ENCODE measurements around the gene KCNQ4. TPM values are rescaled to one million over a fixed set of nuclear protein-coding genes. Genes with fewer than 3 reads are reported as not detected.

Gene KCNQ4
- polyA plus RNA-seq, 3 donors, result 0.13 TPM; not detected in 2

GRCh38 chr1:40794974-40795715 lies 11.6 kb downstream of the KCNQ4 start:
- intact Hi-C loops (cut with micrococcal nuclease), result no loop called here
- no peaks in the 10 kb centered on the region for H3K9me3 Mint-ChIP-seq
- Histone ChIP-seq H3K79me2 (ENCODE audit: insufficient read depth, low read length) (no peaks in the 10 kb centered on the region), H3K36me3 (replicated peaks in 1 of 2; ENCODE audit: control insufficient read depth in 1 of 2, insufficient read depth in 2 of 2, low read length in 2 of 2) (no peaks in the 10 kb centered on the region), H3K4me2 (replicated peaks; ENCODE audit: extremely low read depth, low read length, poor library complexity, severe bottlenecking) (no peak overlapping the region), H3K27me3 (ENCODE audit: control insufficient read depth in 2 of 2, insufficient read depth in 2 of 2, low read length in 2 of 2) (no peaks in the 10 kb centered on the region), H3K9ac (ENCODE audit: insufficient read depth, low read length, poor library complexity, severe bottlenecking) (no peak overlapping the region), H3K27ac (ENCODE audit: low read depth in 1 of 2, low read length in 2 of 2) (no peak overlapping the region), H3K4me1 (ENCODE audit: control insufficient read depth in 1 of 2, insufficient read depth in 2 of 2, low read length in 2 of 2) (peaks cover 6 to 10% of the 10 kb centered on the region in 2 donors), H2AFZ (ENCODE audit: insufficient read depth, low read depth, low read length, poor library complexity, severe bottlenecking) (no peak overlapping the region), H3K9me3 (replicated peaks in 1 of 2; ENCODE audit: control insufficient read depth in 1 of 2, insufficient read depth in 1 of 2, low read length in 2 of 2) (no peaks in the 10 kb centered on the region), H3K4me3 (replicated peaks in 1 of 3; ENCODE audit: low read depth in 2 of 3, low read length in 3 of 3) (no peak overlapping the region), H4K20me1 (ENCODE audit: insufficient read depth, low read length) (no peaks in the 10 kb centered on the region)
- TF ChIP-seq CTCF (IDR thresholded peaks at IDR 0.05), result no peak
- no peaks in the 10 kb centered on the region for H3K36me3 Mint-ChIP-seq
- WGBS (ENCODE audit: insufficient coverage), result 100% methylated on average over 3 of the region's 10 CpGs
- H3K27me3 Mint-ChIP-seq (ENCODE audit: low read depth in 3 of 3), result peaks cover 2 to 13% (median 7%) of the 10 kb centered on the region in 3 donors
- H3K4me3 Mint-ChIP-seq, result no peak overlapping the region
- H3K27ac Mint-ChIP-seq, result no peak overlapping the region
- DNase-seq, result no peak
- peaks cover 12% of the 10 kb centered on the region for H3K4me1 Mint-ChIP-seq

- H3K9me3 ChIP-seq (replicated peaks in 1 of 2; ENCODE audit: control insufficient read depth in 1 of 2, insufficient read depth in 1 of 2, low read length in 2 of 2), result no peaks in the 10 kb centered on the region
- TF ChIP-seq CTCF (IDR thresholded peaks at IDR 0.05), result no peak
- Mint-ChIP-seq H3K27ac (no peak overlapping the region), H3K27me3 (ENCODE audit: low read depth in 3 of 3) (peaks cover 7 to 10% (median 7%) of the 10 kb centered on the region in 3 donors), H3K9me3 (no peaks in the 10 kb centered on the region), H3K4me1 (peaks cover 15% of the 10 kb centered on the region), H3K4me3 (no peak overlapping the region), H3K36me3 (no peaks in the 10 kb centered on the region)
- H3K4me3 ChIP-seq (replicated peaks in 1 of 3; ENCODE audit: low read depth in 2 of 3, low read length in 3 of 3), result no peak overlapping the region
- H3K4me2 ChIP-seq (replicated peaks; ENCODE audit: extremely low read depth, low read length, poor library complexity, severe bottlenecking), result no peak overlapping the region
- no peak overlapping the region for H2AFZ ChIP-seq (ENCODE audit: insufficient read depth, low read depth, low read length, poor library complexity, severe bottlenecking)
- no peaks in the 10 kb centered on the region for H4K20me1 ChIP-seq (ENCODE audit: insufficient read depth, low read length)
- H3K4me1 ChIP-seq (ENCODE audit: control insufficient read depth in 1 of 2, insufficient read depth in 2 of 2, low read length in 2 of 2), result peaks cover 6 to 10% of the 10 kb centered on the region in 2 donors
- no peaks in the 10 kb centered on the region for H3K27me3 ChIP-seq (ENCODE audit: control insufficient read depth in 2 of 2, insufficient read depth in 2 of 2, low read length in 2 of 2)
- H3K79me2 ChIP-seq (ENCODE audit: insufficient read depth, low read length), result no peaks in the 10 kb centered on the region
- H3K9ac ChIP-seq (ENCODE audit: insufficient read depth, low read length, poor library complexity, severe bottlenecking), result no peak overlapping the region
- no peaks in the 10 kb centered on the region for H3K36me3 ChIP-seq (replicated peaks in 1 of 2; ENCODE audit: control insufficient read depth in 1 of 2, insufficient read depth in 2 of 2, low read length in 2 of 2)
- intact Hi-C loops (cut with micrococcal nuclease), result no loop called here
- no peak overlapping the region for H3K27ac ChIP-seq (ENCODE audit: low read depth in 1 of 2, low read length in 2 of 2)
- WGBS (ENCODE audit: insufficient coverage), result 41% methylated on average over 7 of the region's 13 CpGs
- DNase-seq, result no peak
Observed at GRCh38 chr1:40795811-40796586, 12.4 kb downstream of the KCNQ4 start.

All from CD14-positive monocyte (primary cell).